GM18907 (cell line): Measurements from ENCODE around the gene LIPH.
"Not testable (repeated sequence)": the region's sequence is repeated elsewhere in the genome, so short reads cannot be mapped to it uniquely, and the experiment has no call there.

Experiments
- ATAC-seq: cut with Tn5 transposase; IDR thresholded peaks from one replicate; pipeline ENCODE4 v1.9.1; 2021; ENCODE audit warnings: mild to moderate bottlenecking, moderate library complexity; ENCODE audit not compliant: unreplicated experiment

The LIPH gene

DNA sequence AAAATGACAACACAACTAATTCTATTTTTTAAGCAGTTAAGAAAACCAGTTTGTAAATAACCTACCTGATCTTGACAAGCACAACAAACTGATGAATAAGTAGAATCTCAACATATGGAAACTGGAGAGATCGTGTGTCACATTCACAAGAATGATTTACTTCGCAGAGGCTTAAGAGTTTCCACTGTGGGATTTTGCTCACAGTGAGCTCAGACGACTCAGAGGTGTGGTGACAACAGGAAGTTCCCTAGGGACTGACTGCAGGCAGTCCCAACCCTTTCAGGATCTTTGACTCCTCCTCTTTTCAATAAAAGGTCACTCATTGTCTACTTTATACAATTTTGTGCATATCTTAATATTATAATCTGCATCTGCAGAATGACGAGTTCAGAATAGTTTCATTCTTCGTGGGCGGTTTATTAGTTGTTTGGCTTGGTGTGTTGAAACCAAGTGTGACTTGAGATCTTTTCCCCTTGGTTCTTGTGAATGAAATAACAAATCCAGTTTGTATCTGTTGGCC lies at the start of gene LIPH:
TSS of gene LIPH (minus strand) at position 231 of the 520 bp plus-strand sequence. CDS start at position 114, 117 bp downstream.
- peak; percentile 86 for ATAC-seq

- ATAC-seq = peak; percentile 60
Observed at GRCh38 chr3:185595526-185595925, 43.1 kb upstream of the LIPH start.

GRCh38 chr3:185594073-185594472 lies 41.7 kb upstream of the LIPH start:
- no peak for ATAC-seq

- no peak for ATAC-seq
Observed at GRCh38 chr3:185586686-185587039, 34.3 kb upstream of the LIPH start.

DNA sequence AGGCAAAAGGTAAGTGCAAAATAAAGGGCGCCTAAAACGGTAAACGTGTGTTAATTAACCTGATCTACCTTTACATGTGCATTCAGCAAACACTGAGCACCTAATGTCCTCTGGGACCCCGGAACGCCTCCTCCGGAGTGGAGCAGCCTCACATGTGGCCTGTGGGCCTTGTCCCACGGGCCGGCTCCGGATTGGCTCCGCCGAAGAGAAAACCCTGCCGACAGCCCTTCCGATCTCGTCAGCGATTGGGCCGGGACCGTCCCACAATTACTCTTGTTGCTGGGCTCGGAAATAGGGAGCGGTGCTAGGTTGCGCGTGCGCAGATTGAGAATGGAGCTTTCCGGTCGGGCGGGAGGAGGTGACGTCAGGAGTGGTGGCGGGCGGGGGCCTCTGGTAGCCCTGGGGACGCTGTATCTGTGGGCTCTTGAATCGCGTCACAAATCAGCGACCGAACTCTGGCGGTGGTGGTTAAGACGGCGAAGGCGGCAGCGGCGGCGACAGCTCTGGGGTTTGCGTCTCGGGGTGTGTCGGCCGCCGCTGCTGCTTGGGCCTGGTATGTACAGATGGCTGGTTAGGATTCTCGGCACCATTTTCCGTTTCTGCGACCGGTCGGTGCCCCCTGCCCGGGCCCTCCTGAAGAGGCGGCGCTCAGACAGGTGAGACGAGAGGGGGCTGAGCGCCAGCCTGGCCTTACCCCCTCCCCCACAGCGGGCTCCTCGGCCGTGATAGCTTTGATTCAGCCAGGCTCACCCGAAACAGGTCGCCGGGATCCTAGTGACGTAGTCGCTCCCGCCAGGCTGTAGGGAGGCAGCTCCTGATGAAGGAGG lies 33.7 kb upstream of the LIPH start, which contains the start of gene SENP2:
TSS of gene SENP2 (plus strand) at position 437 of the 827 bp plus-strand sequence. CDS start at position 556, 119 bp downstream.
- peak; percentile 96 for ATAC-seq

DNA sequence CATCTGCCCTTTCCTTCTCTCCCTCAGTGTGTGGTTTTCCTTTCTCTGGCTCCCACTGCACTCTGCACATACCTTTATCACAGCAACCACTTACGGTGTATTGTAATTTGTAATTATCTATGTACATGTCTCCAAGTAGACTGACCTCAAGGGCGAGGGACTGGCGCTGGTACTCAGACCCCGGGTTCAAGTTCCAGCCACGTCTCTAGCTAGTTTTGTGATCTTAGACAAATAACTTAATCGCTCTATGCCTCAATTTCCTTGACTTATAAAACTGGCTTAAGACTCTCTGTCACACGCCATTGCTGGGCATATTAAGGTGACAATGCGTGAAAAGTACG lies 33.1 kb upstream of the LIPH start:
- ATAC-seq = no peak

DNA sequence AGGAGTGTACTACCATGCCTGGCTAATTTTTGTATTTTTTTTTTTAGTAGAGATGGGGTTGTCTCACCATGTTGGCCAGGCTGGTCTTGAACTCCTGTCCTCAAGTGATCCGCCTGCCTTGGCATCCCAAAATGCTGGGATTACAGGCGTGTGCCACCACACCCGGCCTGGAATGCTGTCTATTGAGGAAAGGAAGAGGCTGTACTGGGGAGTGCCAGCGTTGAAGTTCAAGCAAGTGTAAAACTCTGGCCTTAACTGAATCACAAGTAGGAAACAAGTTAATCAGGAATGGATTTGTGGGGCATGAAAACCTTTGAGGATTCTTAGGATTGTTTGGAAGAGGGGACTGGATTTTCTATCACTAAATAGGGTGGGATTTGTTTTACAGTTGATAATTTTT lies 32.3 kb upstream of the LIPH start:
- no peak for ATAC-seq

- no peak for ATAC-seq
Observed at GRCh38 chr3:185583925-185584324, 31.5 kb upstream of the LIPH start.

- no peak for ATAC-seq
Observed at GRCh38 chr3:185582871-185583270, 30.5 kb upstream of the LIPH start.

- ATAC-seq = no peak
Observed at GRCh38 chr3:185582236-185582635, 29.8 kb upstream of the LIPH start.

- peak; percentile 64 for ATAC-seq
Observed at GRCh38 chr3:185575108-185575869, 22.9 kb upstream of the LIPH start.

DNA sequence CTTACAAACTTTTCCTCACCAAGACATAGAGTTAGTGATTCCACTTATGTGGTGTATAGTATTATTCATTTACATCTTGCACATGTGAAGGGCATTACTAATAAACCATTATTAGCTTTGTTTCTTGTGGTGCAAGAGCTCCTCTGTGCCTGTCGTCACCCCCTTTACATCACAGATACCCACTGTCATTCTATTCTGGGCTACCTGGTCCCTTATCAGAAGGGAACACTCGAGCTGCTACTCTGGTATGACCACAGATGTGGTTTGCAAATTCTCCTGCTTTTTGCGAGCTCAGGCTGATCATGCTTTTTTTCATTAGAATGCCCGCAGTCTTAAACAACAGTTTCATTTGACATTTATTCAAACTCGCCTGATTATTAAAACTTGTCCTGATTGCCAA lies 19.8 kb upstream of the LIPH start:
- no peak for ATAC-seq

GRCh38 chr3:185561958-185562357 lies 9.6 kb upstream of the LIPH start:
- ATAC-seq = peak; percentile 21

- peak; percentile 41 for ATAC-seq
Observed at GRCh38 chr3:185561374-185561943, 9.1 kb upstream of the LIPH start.

DNA sequence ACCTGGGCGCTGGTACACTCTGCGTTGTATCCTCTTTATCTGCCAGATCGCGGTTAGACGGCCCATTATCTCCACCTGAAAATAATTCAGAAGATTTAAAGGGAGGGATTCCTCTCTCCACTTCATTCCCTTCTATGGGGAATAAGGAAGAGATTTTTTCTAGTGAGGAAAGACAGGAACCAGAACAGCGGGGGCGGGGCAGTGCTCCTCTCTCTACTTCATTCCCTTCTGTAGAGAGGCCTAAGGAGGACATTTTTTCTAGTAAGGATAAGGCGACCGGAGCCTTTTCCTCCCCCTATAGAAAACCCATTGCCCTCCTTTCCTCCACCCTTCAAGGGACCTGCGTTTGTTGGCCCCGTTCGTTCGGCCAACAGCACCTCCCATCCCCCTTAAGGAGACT lies 8.3 kb upstream of the LIPH start:
- ATAC-seq = no peak

DNA sequence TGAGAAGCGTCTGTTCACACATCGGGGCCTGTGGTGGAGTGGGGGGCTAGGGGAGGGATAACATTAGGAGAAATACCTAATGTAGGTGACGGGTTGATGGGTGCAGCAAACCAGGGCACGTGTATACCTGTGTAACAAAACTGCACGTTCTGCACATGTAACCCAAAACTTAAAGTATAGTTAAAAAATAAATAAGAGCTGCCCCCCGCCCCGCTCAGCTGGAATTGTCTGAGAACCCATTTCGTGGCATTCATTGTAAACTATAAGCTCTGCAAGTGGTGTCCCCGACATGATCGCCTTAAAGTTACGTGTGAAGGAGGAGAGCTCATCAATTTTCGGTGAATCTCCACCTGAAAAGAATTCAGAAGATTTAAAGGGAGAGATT lies 7.3 kb upstream of the LIPH start:
- no peak for ATAC-seq

DNA sequence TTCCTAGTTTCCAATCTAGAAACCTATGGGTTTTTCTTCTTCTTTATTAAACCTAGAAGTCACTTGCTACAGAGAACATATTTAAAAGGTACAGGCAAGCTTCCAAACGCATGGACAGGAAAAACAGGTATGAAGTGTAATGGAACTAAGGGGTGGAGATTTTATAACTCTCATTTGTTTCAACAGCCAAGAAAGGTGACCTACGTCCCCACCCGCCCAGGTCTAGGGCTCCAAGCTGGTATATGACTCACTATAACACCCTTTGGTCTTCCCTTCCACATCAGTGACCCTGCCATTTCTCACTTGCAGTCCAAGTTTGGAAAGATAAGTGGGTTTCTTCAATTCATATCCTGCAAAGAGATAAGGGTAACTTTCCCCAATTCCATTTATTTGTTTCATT lies 6.0 kb upstream of the LIPH start:
- ATAC-seq = no peak

DNA sequence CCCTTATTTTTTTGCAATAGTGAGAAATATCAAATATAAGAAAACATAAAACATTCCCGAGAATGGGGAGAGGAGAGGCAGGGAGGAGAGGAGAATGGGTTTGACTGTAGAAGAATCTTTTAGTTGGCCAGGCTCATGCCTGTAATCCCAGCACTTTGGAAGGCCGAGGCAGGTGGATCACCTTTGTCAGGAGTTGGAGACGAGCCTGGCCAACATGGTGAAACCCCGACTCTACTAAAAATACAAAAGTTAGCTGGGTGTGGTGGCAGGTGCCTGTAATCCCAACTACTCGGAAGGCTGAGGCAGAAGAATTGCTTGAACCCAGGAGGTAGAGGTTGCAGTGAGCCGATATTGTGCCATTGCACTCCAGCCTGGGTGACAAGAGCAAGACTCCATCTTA lies 4.3 kb upstream of the LIPH start:
- ATAC-seq = not testable (repeated sequence)

DNA sequence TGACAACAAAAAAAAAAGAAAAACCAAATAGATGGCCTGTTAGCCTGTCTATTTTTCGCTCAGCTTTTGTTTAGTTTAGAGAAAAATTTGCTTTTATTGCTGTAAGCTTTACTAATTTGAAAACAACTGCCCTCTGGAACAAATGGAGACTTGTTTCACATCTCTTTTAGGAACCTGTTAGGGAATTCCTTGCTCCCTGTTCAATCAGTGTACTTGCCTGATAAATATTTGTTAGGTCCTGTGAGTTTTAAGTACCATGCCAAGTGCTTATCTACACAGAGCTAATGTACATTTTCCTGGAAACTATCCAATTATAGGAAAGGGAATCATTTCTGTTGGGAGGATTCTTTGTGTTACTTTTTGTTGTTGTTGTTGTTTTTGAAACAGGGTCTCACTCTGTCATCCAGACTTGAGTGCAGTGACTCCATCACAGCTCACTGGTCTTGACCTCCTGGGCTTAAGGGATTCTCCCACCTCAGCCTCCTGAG lies 3.5 kb upstream of the LIPH start:
- no peak for ATAC-seq

GRCh38 chr3:185555101-185555501 lies 2.7 kb upstream of the LIPH start:
- ATAC-seq = no peak

GRCh38 chr3:185549651-185550111 lies 2.7 kb downstream of the LIPH start:
- ATAC-seq = no peak
